Posterior vena cava (tissue), 2 donors: Measurements from ENCODE around the gene SPOCK1. TPM values are rescaled to one million over a fixed set of nuclear protein-coding genes. Genes with fewer than 3 reads are reported as not detected.

Experiments used
- DNase-seq: peaks from one replicate; pipeline ENCODE4 v3.0.0-alpha.2; 2020; ENCODE audit warnings: low spot score
- intact Hi-C, 2 donors: fragments of 100-400 bp; cut with DNase I; formaldehyde crosslinking; loops; one replicate each; pipeline versions ENCODE4 v1.14.1 to v1.14.2; 2022 to 2023
- total RNA-seq, 2 donors: library from RNA; stranded (reverse); fragmentation: NEBNext Ultra II Directional; extraction: Animal tissue kit (Norgen Biotek cat#: 25700); gene quantifications; one replicate each; pipeline ENCODE4 v1.2.1, GENCODE V29; 2021
- donor health status: DM: yes; HTN: yes; CAD: no.
- donor health status: DM: yes; HTN: yes; CAD: no.

SPOCK1 gene
- total RNA-seq, 2 donors from 2014 or later, result 100 to 106 TPM

GRCh38 chr5:137088175-137088574, 411.0 kb downstream of the SPOCK1 start:
- DNase-seq, result no peak
- intact Hi-C loops, result loop anchor here in 1 of 2 donors (10.0 kb wide), 1 partner anchor 387 kb away; no protein-coding TSS in a partner anchor

- intact Hi-C loops, result loop anchor here in 1 of 2 donors (10.0 kb wide), 1 partner anchor 388 kb away; no protein-coding TSS in a partner anchor
- DNase-seq, result no peak
These were observed 412.8 kb downstream of the SPOCK1 start for GRCh38 chr5:137086342-137086741.

- intact Hi-C loops, result loop anchor here in 1 of 2 donors (10.0 kb wide), 1 partner anchor 390 kb away; no protein-coding TSS in a partner anchor
- no peak for DNase-seq
These were observed 413.9 kb downstream of the SPOCK1 start for GRCh38 chr5:137085206-137085605.

GRCh38 chr5:137084016-137084415, 415.1 kb downstream of the SPOCK1 start:
- DNase-seq, result no peak
- intact Hi-C loops, result loop anchor here in 1 of 2 donors (10.0 kb wide), 1 partner anchor 391 kb away; no protein-coding TSS in a partner anchor

GRCh38 chr5:137082951-137083350, 416.2 kb downstream of the SPOCK1 start:
- DNase-seq, result no peak
- intact Hi-C loops, result loop anchor here in 1 of 2 donors (10.0 kb wide), 1 partner anchor 392 kb away; no protein-coding TSS in a partner anchor

GRCh38 chr5:137078171-137078665, 420.9 kb downstream of the SPOCK1 start:
- intact Hi-C loops, result no loop called here
- DNase-seq, result no peak

GRCh38 chr5:137075163-137075970, 423.8 kb downstream of the SPOCK1 start:
- intact Hi-C loops, result no loop called here
- DNase-seq, result no peak

GRCh38 chr5:137073189-137073588, 425.9 kb downstream of the SPOCK1 start:
- intact Hi-C loops, result no loop called here
- DNase-seq, result no peak

GRCh38 chr5:137072361-137073115, 426.6 kb downstream of the SPOCK1 start:
- intact Hi-C loops, result no loop called here
- DNase-seq, result no peak

- DNase-seq, result no peak
- intact Hi-C loops, result no loop called here
These were observed 427.2 kb downstream of the SPOCK1 start for GRCh38 chr5:137071931-137072330.

GRCh38 chr5:137071526-137071925, 427.6 kb downstream of the SPOCK1 start:
- intact Hi-C loops, result no loop called here
- no peak for DNase-seq

GRCh38 chr5:137070521-137070920, 428.6 kb downstream of the SPOCK1 start:
- intact Hi-C loops, result no loop called here

GRCh38 chr5:137069358-137069757, 429.8 kb downstream of the SPOCK1 start:
- intact Hi-C loops, result loop anchor here in 1 of 2 donors (5.0 kb wide), 1 partner anchor 208 kb away; no protein-coding TSS in a partner anchor
- no peak for DNase-seq

More at GRCh38 chr5:137070521-137070920, 428.6 kb downstream of the SPOCK1 start:
- DNase-seq, result no peak

GRCh38 chr5:137061382-137061781, 437.7 kb downstream of the SPOCK1 start:
- intact Hi-C loops, result no loop called here
- DNase-seq, result no peak

GRCh38 chr5:137058089-137058488, 441.0 kb downstream of the SPOCK1 start:
- intact Hi-C loops, result no loop called here
- no peak for DNase-seq

- intact Hi-C loops, result no loop called here
- DNase-seq, result no peak
These were observed 442.4 kb downstream of the SPOCK1 start for GRCh38 chr5:137056676-137057075.

- intact Hi-C loops, result no loop called here
- no peak for DNase-seq
These were observed 443.8 kb downstream of the SPOCK1 start for GRCh38 chr5:137055271-137055872.

GRCh38 chr5:137054792-137055191, 444.3 kb downstream of the SPOCK1 start:
- intact Hi-C loops, result no loop called here
- no peak for DNase-seq

GRCh38 chr5:137054335-137054734, 444.8 kb downstream of the SPOCK1 start:
- intact Hi-C loops, result no loop called here
- no peak for DNase-seq
